HG03066 (cell line): ENCODE data around the gene OPHN1.
"Not testable (repeated sequence)": the region's sequence is repeated elsewhere in the genome, so short reads cannot be mapped to it uniquely, and the experiment has no call there.

ENCODE experiments used
- ATAC-seq: cut with Tn5 transposase; IDR thresholded peaks from one replicate; pipeline ENCODE4 v1.9.1; 2021; ENCODE audit warnings: low read depth; ENCODE audit not compliant: unreplicated experiment

Gene OPHN1

DNA sequence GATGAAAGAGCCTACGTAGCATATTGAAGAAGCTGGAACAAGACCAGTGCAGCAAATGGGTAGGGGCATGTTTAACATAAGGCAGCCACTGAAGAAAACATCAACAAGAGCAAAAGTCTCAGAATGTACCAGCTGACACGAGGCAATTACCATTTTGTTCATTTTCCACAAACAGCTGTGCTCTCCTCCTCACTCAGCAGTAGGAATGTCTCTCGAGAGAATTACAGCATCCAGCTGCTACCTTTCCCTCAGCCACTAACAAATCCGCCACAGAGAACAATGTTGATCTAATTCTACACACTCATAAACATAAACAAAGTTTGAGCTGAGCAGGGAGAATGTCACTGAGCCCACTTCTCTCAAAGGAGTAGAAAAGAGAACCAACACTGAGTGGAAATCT, 68.0 kb downstream of the OPHN1 start:
- ATAC-seq, result no peak

DNA sequence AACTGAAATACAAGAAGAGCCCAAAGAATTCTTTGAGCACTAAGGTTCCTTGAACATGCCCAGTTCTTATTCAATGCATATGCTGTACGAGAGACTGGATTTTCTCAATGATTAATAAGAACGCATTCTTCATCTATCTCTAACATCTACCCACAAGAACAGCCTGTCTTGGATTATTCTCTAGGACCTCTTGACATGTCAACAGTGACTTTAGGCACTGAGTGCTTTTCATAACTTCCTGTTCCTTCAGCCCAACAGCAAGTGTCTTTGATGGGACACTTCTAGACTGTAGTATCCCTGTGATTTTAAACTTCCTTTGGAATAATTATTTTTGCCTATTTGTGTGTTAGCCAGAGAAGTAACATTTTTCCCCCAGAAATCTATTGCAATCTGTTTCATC, 69.3 kb downstream of the OPHN1 start:
- ATAC-seq, result no peak

DNA sequence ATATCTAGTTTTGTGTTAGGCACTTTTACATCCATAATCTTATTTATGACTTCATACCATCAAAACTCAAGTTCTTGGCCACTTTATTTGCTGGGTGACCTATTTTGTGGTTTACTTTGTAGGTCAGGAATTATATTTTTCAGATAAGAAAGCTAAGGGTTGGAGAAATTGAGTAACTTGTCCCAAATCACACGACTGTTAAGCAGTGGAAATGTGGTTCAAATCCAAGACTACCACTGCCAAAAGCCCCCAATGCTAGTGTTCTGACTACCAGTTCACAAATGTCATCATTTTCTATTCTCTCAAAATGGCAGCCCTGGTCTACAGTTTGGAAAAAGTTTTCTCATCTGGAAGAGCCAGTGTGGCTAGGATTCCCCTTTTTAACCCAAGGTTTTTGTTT, 74.6 kb downstream of the OPHN1 start:
- no peak for ATAC-seq

DNA sequence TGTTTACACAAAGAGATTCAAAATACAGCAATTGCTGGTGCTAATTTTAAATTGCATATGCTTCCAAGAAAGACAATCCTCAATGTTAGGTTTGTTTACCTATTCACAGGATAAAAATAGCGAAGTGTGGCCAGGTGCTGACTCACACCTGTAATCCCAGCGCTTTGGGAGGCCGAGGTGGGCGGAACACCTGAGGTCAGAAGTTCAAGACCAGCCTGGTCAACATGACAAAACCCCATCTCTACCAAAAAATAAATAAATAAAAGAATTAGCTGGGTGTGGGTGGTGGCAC, 77.7 kb downstream of the OPHN1 start:
- ATAC-seq, result no peak

DNA sequence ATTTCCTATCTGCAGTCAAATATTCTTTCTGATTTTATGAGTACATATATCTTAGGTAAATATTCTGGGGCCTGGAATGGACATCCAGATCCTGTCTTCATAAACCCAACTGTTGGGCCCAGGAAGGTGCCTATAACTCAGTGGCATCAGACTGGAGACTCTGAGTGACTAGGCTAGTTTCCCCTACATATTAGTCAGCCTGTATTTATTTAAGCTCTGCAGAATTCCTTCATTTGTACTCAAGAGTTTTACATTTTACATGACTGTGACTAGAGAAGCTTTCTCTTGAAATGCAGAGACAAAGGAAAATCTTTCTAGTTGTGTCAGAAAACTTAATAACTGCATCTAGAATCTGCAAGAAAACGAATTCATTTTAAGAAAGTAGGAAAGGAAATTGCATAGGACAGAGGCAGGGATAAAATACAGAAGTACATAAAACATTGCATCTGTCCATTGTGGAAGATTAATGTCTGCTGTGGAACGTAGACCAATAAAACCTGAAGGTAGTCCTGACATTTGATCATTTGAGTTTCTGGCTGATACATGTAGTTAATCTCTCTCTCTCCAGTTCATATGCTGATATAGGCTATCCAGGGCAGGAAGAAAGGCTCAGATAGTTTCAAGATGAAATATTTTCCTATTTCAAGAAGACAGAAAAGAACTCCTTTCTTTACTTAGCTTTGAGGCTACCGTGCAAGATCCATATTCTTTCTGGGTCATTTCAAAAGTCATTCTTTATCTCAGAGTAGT, 78.2 kb downstream of the OPHN1 start:
- ATAC-seq, result no peak

DNA sequence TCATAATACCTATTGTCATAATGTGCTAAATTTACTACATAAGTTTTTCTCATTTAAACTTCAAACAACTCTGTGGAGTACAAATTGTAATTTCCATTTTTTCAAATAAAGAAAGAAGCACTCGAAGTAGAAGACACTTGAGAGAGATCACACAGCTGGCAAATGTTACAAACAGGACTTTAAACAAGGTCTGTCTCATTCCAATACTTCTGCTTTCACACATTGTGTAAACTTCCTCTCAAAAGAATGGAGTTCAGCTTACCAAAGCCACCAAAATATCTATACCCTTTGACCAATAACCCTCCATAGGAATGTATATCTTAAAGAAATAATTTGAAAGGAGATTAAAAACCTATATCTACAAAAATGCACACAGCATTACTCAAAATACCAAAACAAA, 88.3 kb downstream of the OPHN1 start:
- no peak for ATAC-seq

DNA sequence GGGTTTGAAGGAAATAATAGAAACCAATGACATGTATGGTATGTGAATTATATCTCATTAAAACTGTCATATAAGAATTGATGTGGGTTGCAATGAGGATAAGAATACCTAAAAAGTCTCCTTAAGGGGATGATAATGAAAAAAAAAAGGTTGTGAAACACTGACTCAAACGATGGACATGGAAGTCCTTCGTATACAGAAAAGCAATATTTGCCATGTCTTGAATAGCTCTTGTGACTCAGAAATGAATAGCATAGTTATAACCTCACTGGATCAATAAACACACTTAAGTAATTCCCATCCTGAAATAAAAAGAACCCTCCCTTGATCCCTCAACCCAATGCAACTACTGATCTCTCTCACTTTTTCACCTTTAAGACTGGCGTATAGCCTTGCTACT, 89.7 kb downstream of the OPHN1 start:
- ATAC-seq, result no peak

DNA sequence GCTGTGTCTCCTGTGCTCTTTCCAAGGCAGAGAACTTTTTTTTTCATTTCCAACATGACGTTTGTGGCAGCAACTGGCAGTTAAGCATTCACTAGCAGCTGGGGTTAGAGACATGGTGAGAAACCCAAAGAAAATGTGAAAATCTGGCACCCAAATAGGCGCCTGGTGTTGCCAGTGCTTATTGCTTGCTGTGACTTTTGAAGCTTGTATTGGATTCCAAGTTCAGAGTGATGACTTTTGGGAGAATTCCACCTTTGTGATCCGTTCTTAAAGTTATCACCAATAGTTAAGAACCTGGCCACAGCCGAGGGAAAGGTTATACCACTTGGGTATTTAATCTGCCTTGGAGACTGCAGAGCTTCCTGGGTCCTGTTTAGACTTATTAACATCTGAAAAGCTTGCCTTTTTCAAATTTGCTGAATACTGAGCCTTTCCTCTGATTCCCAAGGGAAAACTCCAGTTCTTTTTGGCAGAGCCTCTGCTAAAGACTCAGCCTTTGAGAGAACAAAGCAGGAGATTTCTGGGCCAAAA, 101.0 kb downstream of the OPHN1 start:
- no peak for ATAC-seq

DNA sequence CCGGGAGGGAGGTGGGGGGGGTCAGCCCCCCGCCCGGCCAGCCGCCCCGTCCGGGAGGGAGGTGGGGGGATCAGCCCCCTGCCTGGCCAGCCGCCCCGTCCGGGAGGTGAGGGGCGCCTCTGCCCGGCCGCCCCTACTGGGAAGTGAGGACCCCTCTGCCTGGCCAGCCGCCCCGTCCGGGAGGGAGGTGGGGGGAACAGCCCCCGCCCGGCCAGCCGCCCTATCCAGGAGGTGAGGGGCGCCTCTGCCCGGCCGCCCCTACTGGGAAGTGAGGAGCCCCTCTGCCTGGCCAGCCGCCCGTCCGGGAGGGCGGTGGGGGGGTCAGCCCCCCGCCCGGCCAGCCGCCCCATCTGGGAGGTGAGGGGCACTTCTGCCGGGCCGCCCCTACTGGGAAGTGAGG, 106.5 kb downstream of the OPHN1 start:
- ATAC-seq, result not testable (repeated sequence)

DNA sequence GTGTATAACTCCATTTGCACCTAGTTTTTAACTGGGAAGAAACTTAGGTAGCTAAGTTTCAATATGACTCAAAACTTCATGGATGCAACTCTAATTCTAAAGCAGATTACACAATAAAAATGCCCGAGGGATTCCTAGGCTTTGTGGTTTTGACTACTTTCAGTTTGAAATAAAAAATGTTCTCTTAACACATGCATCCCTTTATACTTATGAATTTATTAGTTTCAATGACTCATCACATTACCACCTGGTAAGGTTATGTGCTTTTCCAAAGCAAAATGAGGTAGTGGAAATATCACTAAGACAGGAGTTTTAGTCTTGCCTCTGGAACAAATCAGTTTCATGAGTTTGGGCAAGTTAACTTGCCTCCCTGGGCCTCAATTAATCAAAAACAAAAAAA, 125.5 kb downstream of the OPHN1 start:
- ATAC-seq, result no peak

DNA sequence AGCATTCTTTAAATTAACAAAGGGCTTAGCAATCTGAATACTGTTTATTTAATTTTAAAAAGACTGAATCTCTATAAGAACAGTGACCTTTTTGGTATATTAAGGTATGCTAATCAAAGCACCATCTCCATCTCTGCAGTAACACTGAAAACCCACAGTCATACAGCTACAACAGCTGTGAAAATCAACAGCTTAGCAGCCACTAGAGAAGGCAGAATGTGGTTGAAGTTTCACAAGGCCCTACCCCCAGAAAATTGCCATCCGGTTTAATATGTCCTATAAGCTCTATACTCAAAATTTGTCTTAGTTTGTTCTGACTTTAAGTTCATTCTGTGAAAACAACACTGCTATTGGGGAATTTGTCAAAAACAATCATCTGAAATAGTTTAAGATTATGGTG, 128.7 kb downstream of the OPHN1 start:
- no peak for ATAC-seq

DNA sequence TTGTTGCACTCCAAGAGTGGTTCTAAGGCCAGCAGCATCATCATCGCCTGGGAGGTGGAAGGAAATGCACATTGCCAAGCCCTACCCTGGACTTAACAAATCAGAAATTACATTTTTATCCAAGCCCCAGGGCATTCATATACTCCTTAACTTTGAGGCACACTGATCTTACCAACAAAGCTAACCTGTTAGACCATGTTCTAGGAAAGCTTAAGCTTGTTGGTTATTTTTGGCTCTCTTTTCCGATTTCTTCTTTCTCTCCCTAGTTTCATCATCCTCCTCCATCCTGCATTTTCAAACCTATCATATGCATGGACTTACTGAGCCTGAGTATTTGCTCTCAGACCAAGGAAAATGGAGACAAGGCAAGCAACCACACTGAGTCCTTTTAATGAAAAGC, 133.4 kb downstream of the OPHN1 start:
- ATAC-seq, result no peak

DNA sequence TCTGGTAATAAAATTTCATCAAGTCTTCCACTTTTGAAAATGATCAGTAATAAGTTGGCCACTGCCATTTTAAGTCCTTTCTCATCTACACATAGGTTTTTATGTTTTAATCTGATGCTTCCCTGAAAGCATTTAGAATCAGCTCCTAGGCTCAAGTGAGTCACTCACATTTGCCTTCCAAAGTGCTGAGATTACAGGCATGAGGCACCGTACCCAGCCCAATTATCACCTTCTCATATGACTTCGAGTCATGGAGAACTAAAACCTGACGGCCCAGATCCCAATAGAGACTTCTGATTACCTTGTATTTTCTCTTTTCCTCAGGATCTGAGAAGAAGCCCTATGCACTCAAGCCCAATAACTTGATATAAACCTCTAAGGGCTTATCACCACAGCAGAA, 140.8 kb downstream of the OPHN1 start:
- no peak for ATAC-seq

DNA sequence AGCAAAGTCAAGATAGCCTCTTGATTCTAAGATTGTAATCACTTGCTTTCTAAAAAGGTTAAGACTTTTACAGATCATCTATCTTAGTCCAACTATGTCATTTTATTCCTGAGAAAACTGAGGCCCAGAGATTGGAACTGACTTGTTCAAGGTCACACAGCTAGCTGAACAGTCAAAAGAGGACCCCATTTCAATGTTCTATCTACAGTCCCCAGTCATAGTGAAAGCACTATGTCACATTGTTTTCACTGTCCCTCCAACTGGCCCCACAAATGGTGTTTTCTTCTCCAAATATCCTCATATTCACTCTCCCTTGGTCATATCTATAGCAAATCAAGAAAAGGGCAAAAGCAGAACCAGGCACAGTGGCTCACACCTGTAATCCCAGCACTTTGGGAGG, 145.2 kb downstream of the OPHN1 start:
- no peak for ATAC-seq

DNA sequence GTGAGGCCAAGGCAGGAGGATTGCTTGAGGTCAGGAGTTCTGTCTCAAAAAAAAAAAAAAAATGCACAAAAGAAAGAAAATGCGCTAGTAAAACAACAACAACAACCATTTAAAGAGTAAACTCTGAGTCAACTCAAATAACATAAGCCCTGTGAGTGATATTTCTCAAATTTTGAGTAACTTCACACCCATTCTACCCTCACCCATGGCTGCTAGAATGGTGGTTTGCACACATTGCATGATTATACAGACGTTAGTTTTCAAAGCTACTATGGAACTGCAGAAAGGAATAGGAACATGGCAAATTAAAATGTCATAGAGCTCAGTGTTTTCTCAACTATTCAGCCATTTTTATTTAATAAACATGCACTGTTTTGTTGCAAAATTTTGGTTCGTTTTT, 145.9 kb downstream of the OPHN1 start:
- ATAC-seq, result no peak

DNA sequence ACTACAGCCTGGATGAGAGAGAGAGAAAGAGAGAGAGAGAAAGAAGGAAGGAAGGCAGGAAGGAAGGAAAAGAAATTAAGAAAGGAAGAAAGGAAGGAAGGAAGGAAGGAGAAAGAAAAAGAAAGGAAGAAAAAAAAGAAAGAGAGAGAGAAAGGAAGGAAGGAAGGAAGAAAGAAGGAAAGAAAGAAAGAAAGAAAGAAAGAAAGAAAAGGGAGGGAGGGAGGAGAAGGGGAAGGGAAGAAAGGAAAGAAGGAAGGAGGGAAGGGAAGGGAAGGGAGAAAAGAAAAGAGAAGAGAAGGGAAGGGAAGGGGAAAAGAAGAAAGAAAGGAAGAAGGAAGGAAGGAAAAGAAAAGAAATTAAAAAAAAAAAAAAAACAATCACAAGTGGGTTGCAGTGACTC, 146.3 kb downstream of the OPHN1 start:
- no peak for ATAC-seq

DNA sequence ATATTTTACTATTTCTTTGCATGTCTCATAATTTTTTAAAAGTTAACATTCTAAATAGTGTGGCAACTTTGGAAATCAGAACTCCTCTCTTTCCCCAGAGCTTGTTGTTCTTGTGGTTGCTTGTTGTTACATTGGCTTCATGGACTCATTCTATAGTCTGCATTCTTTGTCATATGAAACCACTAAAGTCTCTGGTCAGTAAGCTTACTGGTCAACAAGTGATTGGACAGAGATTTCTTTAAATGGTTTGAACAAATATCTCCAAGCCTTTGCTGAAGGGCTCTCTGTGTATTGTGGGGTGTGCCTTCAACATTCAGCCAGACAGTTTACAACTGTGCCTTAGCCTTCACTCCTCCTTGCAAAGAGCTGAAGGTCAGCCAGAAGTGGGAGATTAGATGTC, 147.2 kb downstream of the OPHN1 start:
- no peak for ATAC-seq

DNA sequence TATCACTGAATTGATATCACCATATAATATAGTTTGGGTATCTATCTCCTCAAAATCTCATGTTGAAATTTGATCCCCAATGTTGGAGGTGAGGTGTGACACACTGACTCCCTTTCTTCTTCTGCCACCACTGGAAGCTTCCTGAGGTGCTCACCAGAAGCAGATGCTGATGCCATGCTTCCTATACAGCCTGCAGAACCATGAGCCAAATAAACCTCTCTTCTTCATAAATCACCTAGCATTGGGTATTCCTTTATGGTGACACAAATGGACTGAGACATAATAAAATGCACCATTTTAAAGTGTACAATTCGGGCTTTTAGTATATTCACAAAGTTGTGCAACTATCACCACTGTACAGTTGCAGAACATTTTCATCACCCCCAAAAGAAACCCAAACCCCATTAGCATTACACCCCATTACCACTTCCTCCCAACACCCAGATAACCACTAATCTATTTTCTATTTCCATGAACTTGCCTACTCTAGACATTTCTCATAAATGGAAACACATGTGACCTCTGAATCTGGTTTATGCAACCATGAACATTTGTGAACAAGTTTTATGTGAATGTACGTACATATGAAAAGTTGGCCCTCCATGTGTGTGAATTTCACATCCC, 148.9 kb downstream of the OPHN1 start:
- no peak for ATAC-seq

DNA sequence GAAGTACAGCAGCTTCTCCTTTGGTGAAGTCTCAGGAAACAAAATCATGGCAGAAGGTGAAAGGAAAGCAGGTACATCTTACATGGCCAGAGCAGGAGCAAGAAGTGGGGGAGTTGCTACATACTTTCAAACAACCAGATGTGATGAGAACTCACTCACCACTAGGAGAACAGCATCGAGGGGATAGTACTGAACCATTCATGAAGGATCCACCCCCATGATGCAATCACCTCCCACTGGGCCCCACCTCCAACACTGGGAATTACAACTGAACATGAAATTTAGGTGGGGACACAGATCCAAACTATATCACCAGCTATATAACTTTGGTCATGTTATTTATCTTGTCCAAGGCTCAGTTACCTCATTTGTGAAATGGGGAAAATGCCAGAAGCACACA, 159.4 kb downstream of the OPHN1 start:
- ATAC-seq, result no peak

DNA sequence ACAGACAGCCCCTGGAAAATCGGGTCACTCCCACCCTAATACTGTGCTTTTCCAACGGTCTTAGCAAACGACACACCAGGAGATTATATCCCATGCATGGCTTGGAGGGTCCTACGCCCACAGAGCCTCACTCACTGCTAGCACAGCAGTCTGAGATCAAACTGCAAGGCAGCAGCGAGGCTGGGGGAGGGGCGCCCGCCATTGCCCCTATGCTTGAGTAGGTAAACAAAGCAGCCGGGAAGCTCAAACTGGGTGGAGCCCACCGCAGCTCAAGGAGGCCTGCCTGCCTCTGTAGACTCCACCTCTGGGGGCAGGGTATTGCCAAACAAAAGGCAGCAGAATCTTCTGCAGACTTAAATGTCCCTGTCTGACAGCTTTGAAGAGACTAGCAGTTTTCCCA, 168.5 kb downstream of the OPHN1 start:
- ATAC-seq, result not testable (repeated sequence)

DNA sequence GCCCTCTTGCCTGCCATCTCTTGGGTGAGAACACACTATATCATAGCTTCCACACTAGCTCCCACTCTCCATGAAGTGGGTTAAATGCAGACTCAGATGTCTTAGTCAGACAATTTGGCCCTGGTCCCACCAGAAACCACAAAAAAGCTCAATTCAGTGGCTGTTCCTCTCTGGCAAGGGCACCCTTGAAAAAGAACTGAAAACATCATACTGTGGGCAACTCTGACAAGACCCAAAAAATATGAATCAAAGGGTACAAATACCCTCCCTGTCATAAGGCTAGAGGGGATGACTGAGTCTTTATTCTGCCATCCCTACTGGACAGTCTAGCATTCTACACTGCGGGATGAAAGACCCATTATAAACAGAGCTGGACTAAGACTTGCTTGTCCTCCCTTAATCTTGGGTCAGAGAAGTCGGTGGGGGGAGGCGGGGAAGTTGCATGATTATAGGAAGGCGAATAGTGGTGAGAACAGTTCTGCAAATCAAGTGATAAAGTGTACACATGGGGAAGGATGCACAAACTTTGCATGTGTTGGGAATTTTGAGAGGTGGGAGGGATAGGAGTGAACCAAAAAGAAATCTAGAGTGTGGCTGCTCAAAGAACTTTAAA, 172.1 kb downstream of the OPHN1 start:
- no peak for ATAC-seq

DNA sequence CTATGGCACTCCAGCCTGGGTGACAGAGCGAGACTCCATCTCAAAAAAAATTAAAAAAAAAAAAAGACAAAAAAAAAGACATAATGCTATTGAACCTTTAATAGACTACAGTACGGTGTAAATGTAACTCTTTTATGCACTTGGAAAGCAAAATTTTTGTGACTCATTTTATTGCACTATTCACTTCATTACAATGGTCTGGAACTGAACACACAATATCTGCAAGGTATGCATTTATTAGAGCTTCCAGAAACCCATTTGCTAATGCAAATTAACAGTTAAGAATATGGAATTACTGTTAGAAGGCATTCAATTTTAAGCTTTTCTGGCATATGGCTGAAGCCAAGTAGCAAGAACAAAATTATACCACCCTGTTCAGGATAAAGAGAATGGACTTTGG, 176.3 kb downstream of the OPHN1 start:
- ATAC-seq, result no peak
